Measurements from ENCODE around the gene URI1.

The URI1 gene

GRCh38 chr19:29971648-29972047 lies 29.6 kb downstream of the URI1 start:
- H3K4me3 ChIP-seq (ENCODE audit: low read depth, low read length): no peak overlapping the region
- no peak for TF ChIP-seq CTCF (IDR thresholded peaks at IDR 0.05; ENCODE audit: borderline replicate concordance, insufficient read depth, low read depth, low read length)

GRCh38 chr19:29974701-29975100 lies 32.7 kb downstream of the URI1 start:
- TF ChIP-seq CTCF (IDR thresholded peaks at IDR 0.05; ENCODE audit: borderline replicate concordance, insufficient read depth, low read depth, low read length): no peak
- no peak overlapping the region for H3K4me3 ChIP-seq (ENCODE audit: low read depth, low read length)

GRCh38 chr19:29976151-29976943 lies 34.3 kb downstream of the URI1 start:
- H3K4me3 ChIP-seq (ENCODE audit: low read depth, low read length): no peak overlapping the region
- TF ChIP-seq CTCF (IDR thresholded peaks at IDR 0.05; ENCODE audit: borderline replicate concordance, insufficient read depth, low read depth, low read length): no peak

GRCh38 chr19:29978080-29978479 lies 36.0 kb downstream of the URI1 start:
- H3K4me3 ChIP-seq (ENCODE audit: low read depth, low read length): no peak overlapping the region
- no peak for TF ChIP-seq CTCF (IDR thresholded peaks at IDR 0.05; ENCODE audit: borderline replicate concordance, insufficient read depth, low read depth, low read length)

- no peak for TF ChIP-seq CTCF (IDR thresholded peaks at IDR 0.05; ENCODE audit: borderline replicate concordance, insufficient read depth, low read depth, low read length)
Observed at GRCh38 chr19:29983568-29983967, 41.5 kb downstream of the URI1 start.

GRCh38 chr19:29985196-29985595 lies 43.2 kb downstream of the URI1 start:
- TF ChIP-seq CTCF (IDR thresholded peaks at IDR 0.05; ENCODE audit: borderline replicate concordance, insufficient read depth, low read depth, low read length): no peak
- H3K4me3 ChIP-seq (ENCODE audit: low read depth, low read length): no peak overlapping the region

More at GRCh38 chr19:29983568-29983967, 41.5 kb downstream of the URI1 start:
- no peak overlapping the region for H3K4me3 ChIP-seq (ENCODE audit: low read depth, low read length)

GRCh38 chr19:29988351-29988750 lies 46.3 kb downstream of the URI1 start:
- TF ChIP-seq CTCF (IDR thresholded peaks at IDR 0.05; ENCODE audit: borderline replicate concordance, insufficient read depth, low read depth, low read length): no peak
- H3K4me3 ChIP-seq (ENCODE audit: low read depth, low read length): no peak overlapping the region
